ENCODE results near the gene CBFA2T3. TPM values are rescaled to one million over a fixed set of nuclear protein-coding genes. Genes with fewer than 3 reads are reported as not detected.

CBFA2T3 gene
- polyA plus RNA-seq, 3 donors = 5.3 to 32.2 (median 6.2) TPM

DNA sequence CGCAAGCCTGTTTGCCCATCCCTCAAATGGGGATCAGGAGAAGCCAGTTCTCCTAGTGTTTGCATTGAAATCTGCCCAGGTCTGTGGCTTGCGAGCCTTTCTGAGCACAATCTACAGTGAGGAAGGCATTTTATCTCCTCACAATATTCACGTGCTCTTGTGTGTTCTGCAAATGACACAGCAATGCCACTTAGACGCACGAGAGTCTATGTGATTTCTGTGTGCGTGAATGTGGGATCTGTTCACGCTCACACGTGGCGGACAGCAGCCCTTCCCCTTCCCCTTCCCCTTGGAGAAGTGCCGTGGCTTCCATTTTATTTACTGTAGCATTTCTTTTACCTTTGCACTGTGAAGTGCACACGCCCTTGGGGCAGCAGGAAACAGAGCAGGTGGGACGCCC, 17.7 kb upstream of the CBFA2T3 start:
- peak overlapping the region in 1 of 7 donors; percentile 80 for H3K27ac Mint-ChIP-seq
- TF ChIP-seq, protein P1, sequence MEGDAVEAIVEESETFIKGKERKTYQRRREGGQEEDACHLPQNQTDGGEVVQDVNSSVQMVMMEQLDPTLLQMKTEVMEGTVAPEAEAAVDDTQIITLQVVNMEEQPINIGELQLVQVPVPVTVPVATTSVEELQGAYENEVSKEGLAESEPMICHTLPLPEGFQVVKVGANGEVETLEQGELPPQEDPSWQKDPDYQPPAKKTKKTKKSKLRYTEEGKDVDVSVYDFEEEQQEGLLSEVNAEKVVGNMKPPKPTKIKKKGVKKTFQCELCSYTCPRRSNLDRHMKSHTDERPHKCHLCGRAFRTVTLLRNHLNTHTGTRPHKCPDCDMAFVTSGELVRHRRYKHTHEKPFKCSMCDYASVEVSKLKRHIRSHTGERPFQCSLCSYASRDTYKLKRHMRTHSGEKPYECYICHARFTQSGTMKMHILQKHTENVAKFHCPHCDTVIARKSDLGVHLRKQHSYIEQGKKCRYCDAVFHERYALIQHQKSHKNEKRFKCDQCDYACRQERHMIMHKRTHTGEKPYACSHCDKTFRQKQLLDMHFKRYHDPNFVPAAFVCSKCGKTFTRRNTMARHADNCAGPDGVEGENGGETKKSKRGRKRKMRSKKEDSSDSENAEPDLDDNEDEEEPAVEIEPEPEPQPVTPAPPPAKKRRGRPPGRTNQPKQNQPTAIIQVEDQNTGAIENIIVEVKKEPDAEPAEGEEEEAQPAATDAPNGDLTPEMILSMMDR (IDR thresholded peaks at IDR 0.05) = no peak
- no peak overlapping the region for H3K4me2 ChIP-seq (replicated peaks; ENCODE audit: extremely low read depth, low read length, poor library complexity, severe bottlenecking)
- no peaks in the 10 kb centered on the region for H4K20me1 ChIP-seq (ENCODE audit: insufficient read depth, low read length)
- H3K36me3 Mint-ChIP-seq = no peaks in the 10 kb centered on the region
- H2AFZ ChIP-seq (ENCODE audit: insufficient read depth, low read depth, low read length, poor library complexity, severe bottlenecking) = no peak overlapping the region
- peaks cover 2 to 10% (median 4%) of the 10 kb centered on the region in 3 donors for H3K27me3 Mint-ChIP-seq (ENCODE audit: low read depth in 3 of 3)
- intact Hi-C loops (cut with micrococcal nuclease) = loop anchor here in 1 of 2 donors (5.0 kb wide), 1 partner anchor 577 kb away; no protein-coding TSS in a partner anchor
- H3K79me2 ChIP-seq (ENCODE audit: insufficient read depth, low read length) = no peaks in the 10 kb centered on the region
- peaks cover 25 to 35% of the 10 kb centered on the region in 2 donors for H3K4me1 ChIP-seq (ENCODE audit: control insufficient read depth in 1 of 2, insufficient read depth in 2 of 2, low read length in 2 of 2)
- peaks cover 25 to 33% of the 10 kb centered on the region in 2 donors for H3K9me3 ChIP-seq (replicated peaks in 1 of 2; ENCODE audit: control insufficient read depth in 1 of 2, insufficient read depth in 1 of 2, low read length in 2 of 2)
- H3K4me3 ChIP-seq (replicated peaks in 1 of 3; ENCODE audit: low read depth in 2 of 3, low read length in 3 of 3) = no peak overlapping the region
- peaks cover 0 to 2% of the 10 kb centered on the region in 2 donors for H3K27me3 ChIP-seq (ENCODE audit: control insufficient read depth in 2 of 2, insufficient read depth in 2 of 2, low read length in 2 of 2)
- H3K4me3 Mint-ChIP-seq = no peak overlapping the region
- peaks cover 21 to 32% (median 27%) of the 10 kb centered on the region in 7 donors for H3K9me3 Mint-ChIP-seq
- H3K9ac ChIP-seq (ENCODE audit: insufficient read depth, low read length, poor library complexity, severe bottlenecking) = no peak overlapping the region
- no peaks in the 10 kb centered on the region for H3K36me3 ChIP-seq (replicated peaks in 1 of 2; ENCODE audit: control insufficient read depth in 1 of 2, insufficient read depth in 2 of 2, low read length in 2 of 2)
- DNase-seq = peak in 1 of 3 donors; percentile 23
- peaks cover 24% of the 10 kb centered on the region for H3K4me1 Mint-ChIP-seq
- H3K27ac ChIP-seq (ENCODE audit: low read depth in 1 of 2, low read length in 2 of 2) = no peak overlapping the region
- WGBS (ENCODE audit: insufficient coverage) = 90% methylated on average over 3 of the region's 12 CpGs

DNA sequence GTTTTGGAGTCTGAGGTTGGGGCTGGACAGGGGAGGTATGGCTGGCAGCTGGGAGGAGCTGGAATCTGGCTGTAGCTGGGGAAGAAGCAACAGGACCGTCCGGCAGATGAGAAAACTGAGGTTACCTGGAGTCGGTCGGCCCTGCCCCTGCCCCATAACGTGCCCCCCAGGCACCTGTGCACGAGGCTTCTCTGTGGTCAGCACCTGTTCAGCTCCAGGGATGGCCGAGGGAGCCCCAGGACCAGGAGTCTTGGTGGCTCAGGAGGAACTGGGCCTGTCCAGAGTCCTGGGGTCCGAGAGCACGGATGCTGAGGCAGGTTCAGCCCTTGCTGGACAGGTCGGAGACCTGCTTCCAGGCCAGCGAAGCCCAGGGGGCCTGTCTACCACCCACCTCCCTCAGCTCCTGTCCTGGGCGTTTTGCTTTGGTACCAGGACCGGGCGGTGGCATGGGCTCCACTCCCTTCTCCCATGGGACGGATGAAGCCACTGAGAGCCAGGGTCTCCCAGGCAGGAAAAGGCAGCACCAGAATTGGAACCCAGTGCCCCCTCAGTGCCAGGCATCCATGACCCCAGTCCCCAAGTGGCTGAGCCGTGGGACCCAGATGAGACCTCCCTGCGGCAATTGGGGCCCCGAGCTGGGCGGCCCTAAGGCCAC, 17.1 kb upstream of the CBFA2T3 start:
- H3K4me2 ChIP-seq (replicated peaks; ENCODE audit: extremely low read depth, low read length, poor library complexity, severe bottlenecking) = no peak overlapping the region
- peaks cover 25 to 35% of the 10 kb centered on the region in 2 donors for H3K4me1 ChIP-seq (ENCODE audit: control insufficient read depth in 1 of 2, insufficient read depth in 2 of 2, low read length in 2 of 2)
- H3K9me3 ChIP-seq (replicated peaks in 1 of 2; ENCODE audit: control insufficient read depth in 1 of 2, insufficient read depth in 1 of 2, low read length in 2 of 2) = peaks cover 22 to 33% of the 10 kb centered on the region in 2 donors
- Mint-ChIP-seq H3K9me3 (peaks cover 18 to 28% (median 24%) of the 10 kb centered on the region in 7 donors), H3K27ac (peak overlapping the region in 2 of 7 donors; percentile 27 to 35), H3K27me3 (ENCODE audit: low read depth in 3 of 3) (peaks cover 4 to 9% (median 5%) of the 10 kb centered on the region in 3 donors), H3K4me3 (no peak overlapping the region), H3K36me3 (no peaks in the 10 kb centered on the region), H3K4me1 (peaks cover 24% of the 10 kb centered on the region)
- no peak overlapping the region for H3K9ac ChIP-seq (ENCODE audit: insufficient read depth, low read length, poor library complexity, severe bottlenecking)
- H4K20me1 ChIP-seq (ENCODE audit: insufficient read depth, low read length) = no peaks in the 10 kb centered on the region
- TF ChIP-seq, protein P1 (IDR thresholded peaks at IDR 0.05) = no peak
- no peak overlapping the region for H2AFZ ChIP-seq (ENCODE audit: insufficient read depth, low read depth, low read length, poor library complexity, severe bottlenecking)
- H3K36me3 ChIP-seq (replicated peaks in 1 of 2; ENCODE audit: control insufficient read depth in 1 of 2, insufficient read depth in 2 of 2, low read length in 2 of 2) = no peaks in the 10 kb centered on the region
- 74% methylated on average over 19 of the region's 19 CpGs for WGBS (ENCODE audit: insufficient coverage)
- no peak for DNase-seq
- no peaks in the 10 kb centered on the region for H3K79me2 ChIP-seq (ENCODE audit: insufficient read depth, low read length)
- intact Hi-C loops (cut with micrococcal nuclease) = no loop called here
- H3K27me3 ChIP-seq (ENCODE audit: control insufficient read depth in 2 of 2, insufficient read depth in 2 of 2, low read length in 2 of 2) = peaks cover 0 to 2% of the 10 kb centered on the region in 2 donors
- H3K4me3 ChIP-seq (replicated peaks in 1 of 3; ENCODE audit: low read depth in 2 of 3, low read length in 3 of 3) = no peak overlapping the region
- H3K27ac ChIP-seq (ENCODE audit: low read depth in 1 of 2, low read length in 2 of 2) = no peak overlapping the region

All from CD14-positive monocyte (primary cell).